SK-N-SH treated with all-trans-retinoic acid at 6 μM for 48 hours (cell line): ENCODE measurements around the gene DRGX.

Source experiments
- ARNTL ChIP-seq: fragments of 450-650 bp; formaldehyde crosslinking; IDR thresholded peaks from 2 replicates; pipeline ENCODE4 v1.5.0; 2020; ENCODE audit warnings: low read depth, mild to moderate bottlenecking, moderate library complexity, borderline replicate concordance
- CSDC2 ChIP-seq: fragments of 250-450 bp; sonication (Bioruptor Pico); IDR thresholded peaks from 2 replicates; pipeline ENCODE4 v1.5.0; 2020; ENCODE audit warnings: mild to moderate bottlenecking, moderate library complexity
- GLIS3 ChIP-seq: fragments of 250-450 bp; sonication (Bioruptor Pico); IDR thresholded peaks from 2 replicates; pipeline ENCODE4 v1.5.0; 2020; ENCODE audit warnings: mild to moderate bottlenecking, moderate library complexity
- PATZ1 ChIP-seq: fragments of 250-450 bp; sonication (Bioruptor Pico); IDR thresholded peaks from 2 replicates; pipeline ENCODE4 v1.8.0; 2020; ENCODE audit warnings: mild to moderate bottlenecking, moderate library complexity, borderline replicate concordance
- RARB ChIP-seq: fragments of 250-450 bp; sonication (Bioruptor Pico); IDR thresholded peaks from 2 replicates; pipeline ENCODE4 v1.8.0; 2021; ENCODE audit warnings: mild to moderate bottlenecking, moderate library complexity
- SNAI2 ChIP-seq: fragments of 250-450 bp; sonication (Bioruptor Pico); IDR thresholded peaks from 2 replicates; pipeline ENCODE4 v1.5.0; 2020; ENCODE audit warnings: mild to moderate bottlenecking, moderate library complexity
- ZC3H10 ChIP-seq: fragments of 250-450 bp; sonication (Bioruptor Pico); IDR thresholded peaks from 2 replicates; pipeline ENCODE4 v1.5.1; 2021; ENCODE audit warnings: mild to moderate bottlenecking, moderate library complexity
- ZNF70 ChIP-seq: fragments of 450-650 bp; formaldehyde crosslinking; IDR thresholded peaks from 2 replicates; pipeline ENCODE4 v1.5.0; 2020; ENCODE audit warnings: mild to moderate bottlenecking, moderate library complexity
- TF ChIP-seq, protein P1 (sequence below): fragments of 250-450 bp; sonication (Bioruptor Pico); IDR thresholded peaks from 2 replicates; pipeline ENCODE4 v1.5.1; 2020; ENCODE audit warnings: low read depth, mild to moderate bottlenecking, moderate library complexity

- TF ChIP-seq CSDC2 (CRISPR knock-in tag): no peak
- TF ChIP-seq ARNTL: no peak
- TF ChIP-seq PATZ1 (CRISPR knock-in tag): no peak
- no peak for TF ChIP-seq RARB
- TF ChIP-seq GLIS3 (CRISPR knock-in tag): no peak
- TF ChIP-seq SNAI2: no peak
- TF ChIP-seq ZC3H10 (CRISPR knock-in tag): no peak
- TF ChIP-seq, protein P1, sequence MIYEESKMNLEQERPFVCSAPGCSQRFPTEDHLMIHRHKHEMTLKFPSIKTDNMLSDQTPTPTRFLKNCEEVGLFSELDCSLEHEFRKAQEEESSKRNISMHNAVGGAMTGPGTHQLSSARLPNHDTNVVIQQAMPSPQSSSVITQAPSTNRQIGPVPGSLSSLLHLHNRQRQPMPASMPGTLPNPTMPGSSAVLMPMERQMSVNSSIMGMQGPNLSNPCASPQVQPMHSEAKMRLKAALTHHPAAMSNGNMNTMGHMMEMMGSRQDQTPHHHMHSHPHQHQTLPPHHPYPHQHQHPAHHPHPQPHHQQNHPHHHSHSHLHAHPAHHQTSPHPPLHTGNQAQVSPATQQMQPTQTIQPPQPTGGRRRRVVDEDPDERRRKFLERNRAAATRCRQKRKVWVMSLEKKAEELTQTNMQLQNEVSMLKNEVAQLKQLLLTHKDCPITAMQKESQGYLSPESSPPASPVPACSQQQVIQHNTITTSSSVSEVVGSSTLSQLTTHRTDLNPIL (CRISPR knock-in tag): no peak
- TF ChIP-seq ZNF70 (CRISPR knock-in tag): no peak
Observed at GRCh38 chr10:49412571-49412970, 16.7 kb upstream of the DRGX start.
